Nephron progenitor cell (in vitro differentiated cells): ENCODE results near the gene QSOX1.
A peak's percentile ranks its signal among the peaks of the same experiment; 100 is the strongest.

Source experiments
- DNase-seq: peaks from one replicate; pipeline ENCODE4 v3.0.0; 2021
- H3K27ac Mint-ChIP-seq: 2 replicates; pipeline ENCODE4 v1.8.0; 2021; ENCODE audit warnings: mild to moderate bottlenecking, moderate library complexity, mixed read lengths
- H3K27me3 Mint-ChIP-seq: 2 replicates; pipeline ENCODE4 v1.8.0; 2021; ENCODE audit warnings: mild to moderate bottlenecking, low read depth, mixed read lengths; ENCODE audit not compliant: poor library complexity
- H3K36me3 Mint-ChIP-seq: 2 replicates; pipeline ENCODE4 v1.8.0; 2021; ENCODE audit warnings: low read depth, mixed read lengths
- H3K4me1 Mint-ChIP-seq: 2 replicates; pipeline ENCODE4 v1.8.0; 2021; ENCODE audit warnings: mixed read lengths
- H3K4me3 Mint-ChIP-seq: 2 replicates; pipeline ENCODE4 v1.8.0; 2021; ENCODE audit warnings: mild to moderate bottlenecking, moderate library complexity, mixed read lengths
- H3K9me3 Mint-ChIP-seq: 2 replicates; pipeline ENCODE4 v1.8.0; 2021; ENCODE audit warnings: mild to moderate bottlenecking, moderate library complexity, mixed read lengths
- CTCF ChIP-seq: fragments of 200-600 bp; sonication (generic); IDR thresholded peaks from 2 replicates; pipeline ENCODE4 v1.5.0; 2021; ENCODE audit warnings: antibody characterized with exemption

QSOX1 gene

GRCh38 chr1:180227861-180228647, 73.4 kb downstream of the QSOX1 start:
- Mint-ChIP-seq H3K4me3 (peak overlapping the region; percentile 59), H3K27ac (no peak overlapping the region), H3K27me3 (peaks cover 97% of the 10 kb centered on the region), H3K4me1 (peaks cover 4% of the 10 kb centered on the region), H3K9me3 (no peaks in the 10 kb centered on the region), H3K36me3 (no peaks in the 10 kb centered on the region)
- no peak for TF ChIP-seq CTCF
- no peak for DNase-seq

- DNase-seq = no peak
- peak overlapping the region; percentile 73 for H3K4me3 Mint-ChIP-seq
- no peak overlapping the region for H3K27ac Mint-ChIP-seq
- peaks cover 9% of the 10 kb centered on the region for H3K4me1 Mint-ChIP-seq
- TF ChIP-seq CTCF = no peak
- no peaks in the 10 kb centered on the region for H3K9me3 Mint-ChIP-seq
- H3K27me3 Mint-ChIP-seq = peaks cover 97% of the 10 kb centered on the region
- H3K36me3 Mint-ChIP-seq = no peaks in the 10 kb centered on the region
Observed at GRCh38 chr1:180228648-180229482, 74.2 kb downstream of the QSOX1 start.

GRCh38 chr1:180229483-180230415, 75.1 kb downstream of the QSOX1 start, which contains the start of gene LHX4:
LHX4 (plus strand) TSS chr1:180230264; CDS start chr1:180230530, 266 bp downstream.
- DNase-seq = peak; percentile 73
- peaks cover 18% of the 10 kb centered on the region for H3K4me1 Mint-ChIP-seq
- peaks cover 97% of the 10 kb centered on the region for H3K27me3 Mint-ChIP-seq
- H3K4me3 Mint-ChIP-seq = peak within 1 kb of the TSS; percentile 74
- H3K27ac Mint-ChIP-seq = no peak within 1 kb of the TSS
- H3K36me3 Mint-ChIP-seq = no peaks in the 10 kb centered on the region
- TF ChIP-seq CTCF = no peak
- no peaks in the 10 kb centered on the region for H3K9me3 Mint-ChIP-seq

GRCh38 chr1:180230416-180230790, 75.7 kb downstream of the QSOX1 start:
- Mint-ChIP-seq H3K36me3 (no peaks in the 10 kb centered on the region), H3K4me3 (peak overlapping the region; percentile 74), H3K4me1 (peaks cover 18% of the 10 kb centered on the region), H3K27ac (no peak overlapping the region), H3K9me3 (no peaks in the 10 kb centered on the region), H3K27me3 (peaks cover 97% of the 10 kb centered on the region)
- TF ChIP-seq CTCF = no peak
- DNase-seq = peak; percentile 33

GRCh38 chr1:180230791-180231505, 76.3 kb downstream of the QSOX1 start:
- peak overlapping the region; percentile 74 for H3K4me3 Mint-ChIP-seq
- H3K9me3 Mint-ChIP-seq = no peaks in the 10 kb centered on the region
- DNase-seq = peak; percentile 54
- TF ChIP-seq CTCF = no peak
- H3K4me1 Mint-ChIP-seq = peaks cover 22% of the 10 kb centered on the region
- H3K27ac Mint-ChIP-seq = no peak overlapping the region
- peaks cover 97% of the 10 kb centered on the region for H3K27me3 Mint-ChIP-seq
- H3K36me3 Mint-ChIP-seq = no peaks in the 10 kb centered on the region
